ENCODE data around the gene IFT43. TPM values are rescaled to one million over a fixed set of nuclear protein-coding genes. Genes with fewer than 3 reads are reported as not detected.

IFT43 gene
- total and polyA plus RNA-seq, 2 donors (not counting 3 experiments of a cell fraction or from before 2014, with no cell fraction given), result 22.3 to 39.0 TPM

- no peaks in the 10 kb centered on the region for H3K79me2 ChIP-seq (ENCODE audit: control insufficient read depth, insufficient read depth, low read length)
- ChIA-PET CTCF (interaction anchor here (2.9 kb wide), 1 partner anchor 221 kb away, joined by 8 read pairs; no protein-coding TSS in a partner anchor), POLR2A (no interaction called here)
- H4K20me1 ChIP-seq (replicated peaks; ENCODE audit: control insufficient read depth, extremely low read depth, insufficient read depth, low read length), result no peaks in the 10 kb centered on the region
- TF ChIP-seq EZH2 (IDR thresholded peaks at IDR 0.05; ENCODE audit: borderline replicate concordance, low read depth, low read length, severe bottlenecking) (peak; percentile 29), CTCF (IDR thresholded peaks at IDR 0.05; ENCODE audit: extremely low read depth in 1 of 2, insufficient read depth in 1 of 2, low read depth in 1 of 2, low read length in 2 of 2) (no peak)
- BruUV-seq (replicated peaks), result no TSS peak
- H3K27ac ChIP-seq (ENCODE audit: insufficient read depth, low read depth, low read length), result no peak overlapping the region
- intact Hi-C loops (cut with micrococcal nuclease) (no loop called here), dilution Hi-C loops (cut with MboI; ENCODE audit: extremely low pct_ligation_motif_present, low sequenced_read_pairs) (no loop called here)
- no peak for DNase-seq (ENCODE audit: low read depth, low spot score)
- no peaks in the 10 kb centered on the region for H3K9me1 ChIP-seq (replicated peaks; ENCODE audit: control insufficient read depth, extremely low read depth, insufficient read depth, low read length)
- H3K4me3 ChIP-seq (replicated peaks in 1 of 3; ENCODE audit: insufficient read depth in 1 of 3, low read depth in 1 of 3, low read length in 3 of 3), result no peak overlapping the region
- H3K4me2 ChIP-seq (ENCODE audit: insufficient read depth, low read length), result no peak overlapping the region
- no peaks in the 10 kb centered on the region for H3K36me3 ChIP-seq (ENCODE audit: control insufficient read depth in 2 of 2, extremely low read depth in 1 of 2, insufficient read depth in 2 of 2, low read length in 2 of 2)
- no peak overlapping the region for H3K9ac ChIP-seq (replicated peaks; ENCODE audit: extremely low read depth, insufficient read depth, low read length)
- FAIRE-seq, result no peak
- H3K27me3 ChIP-seq (ENCODE audit: control insufficient read depth in 2 of 2, insufficient read depth in 2 of 2, low read length in 2 of 2), result peaks cover 15 to 23% of the 10 kb centered on the region in 2 experiments
- no peaks in the 10 kb centered on the region for H3K9me3 ChIP-seq (replicated peaks; ENCODE audit: control insufficient read depth, insufficient read depth, low read length)
- no peak overlapping the region for H2AFZ ChIP-seq (ENCODE audit: low read depth, low read length)
- no peaks in the 10 kb centered on the region for H3K4me1 ChIP-seq (ENCODE audit: control insufficient read depth, extremely low read depth, insufficient read depth, low read length)
Measured at GRCh38 chr14:76131071-76131965, 145.8 kb downstream of the IFT43 start.

GRCh38 chr14:76133103-76133502 is 147.5 kb downstream of the IFT43 start:
- Histone ChIP-seq H3K27ac (ENCODE audit: insufficient read depth, low read depth, low read length) (no peak overlapping the region), H3K4me1 (ENCODE audit: control insufficient read depth, extremely low read depth, insufficient read depth, low read length) (no peaks in the 10 kb centered on the region), H3K36me3 (ENCODE audit: control insufficient read depth in 2 of 2, extremely low read depth in 1 of 2, insufficient read depth in 2 of 2, low read length in 2 of 2) (no peaks in the 10 kb centered on the region), H3K4me2 (ENCODE audit: insufficient read depth, low read length) (no peak overlapping the region), H3K27me3 (ENCODE audit: control insufficient read depth in 2 of 2, insufficient read depth in 2 of 2, low read length in 2 of 2) (peaks cover 30 to 41% of the 10 kb centered on the region in 2 experiments), H2AFZ (ENCODE audit: low read depth, low read length) (no peak overlapping the region), H3K79me2 (ENCODE audit: control insufficient read depth, insufficient read depth, low read length) (no peaks in the 10 kb centered on the region), H3K4me3 (replicated peaks in 1 of 3; ENCODE audit: insufficient read depth in 1 of 3, low read depth in 1 of 3, low read length in 3 of 3) (no peak overlapping the region), H3K9me1 (replicated peaks; ENCODE audit: control insufficient read depth, extremely low read depth, insufficient read depth, low read length) (no peaks in the 10 kb centered on the region), H3K9me3 (replicated peaks; ENCODE audit: control insufficient read depth, insufficient read depth, low read length) (no peaks in the 10 kb centered on the region), H3K9ac (replicated peaks; ENCODE audit: extremely low read depth, insufficient read depth, low read length) (no peak overlapping the region), H4K20me1 (replicated peaks; ENCODE audit: control insufficient read depth, extremely low read depth, insufficient read depth, low read length) (no peaks in the 10 kb centered on the region)
- BruUV-seq (replicated peaks), result no TSS peak
- POLR2A ChIA-PET, result no interaction called here
- CTCF ChIA-PET, result interaction anchor here (1.0 kb wide), 1 partner anchor 16 kb away, joined by 3 read pairs; no protein-coding TSS in a partner anchor
- peak; percentile 46 for FAIRE-seq
- dilution Hi-C loops (cut with MboI; ENCODE audit: extremely low pct_ligation_motif_present, low sequenced_read_pairs) (no loop called here), intact Hi-C loops (cut with micrococcal nuclease) (no loop called here)
- TF ChIP-seq JUN (IDR thresholded peaks at IDR 0.05; ENCODE audit: borderline replicate concordance, insufficient read depth, insufficient read length, low read depth) (no peak), POLR2A (IDR thresholded peaks at IDR 0.05; ENCODE audit: low read depth, low read length) (no peak), POLR2AphosphoS5 (IDR thresholded peaks at IDR 0.05; ENCODE audit: insufficient read depth, low read depth, low read length) (no peak), MYC (IDR thresholded peaks at IDR 0.05; ENCODE audit: low read depth, low read length) (no peak), GATA2 (IDR thresholded peaks at IDR 0.05; ENCODE audit: insufficient read depth, insufficient read length, low read depth, low read length) (no peak), CTCF (IDR thresholded peaks at IDR 0.05; ENCODE audit: extremely low read depth in 1 of 2, insufficient read depth in 1 of 2, low read depth in 1 of 2, low read length in 2 of 2) (no peak)
- peak; percentile 36 for DNase-seq (ENCODE audit: low read depth, low spot score)
